Amniotic epithelial cell (primary cell): ENCODE data around the gene AKIRIN2.

Experiments
- DNase-seq: peaks from one replicate; pipeline ENCODE4 v3.0.0-alpha.2; 2010; ENCODE audit warnings: low read depth

Gene AKIRIN2

GRCh38 chr6:87701676-87702588, at the start of gene AKIRIN2:
Gene AKIRIN2, minus strand, starts transcription at chr6:87702233. Its CDS starts 549 bp downstream, at chr6:87701684.
- peak; percentile 99 for DNase-seq

GRCh38 chr6:87747646-87748045, 45.6 kb upstream of the AKIRIN2 start:
- no peak for DNase-seq

GRCh38 chr6:87745966-87746721, 44.1 kb upstream of the AKIRIN2 start:
- no peak for DNase-seq

- no peak for DNase-seq
These were observed 41.4 kb upstream of the AKIRIN2 start for GRCh38 chr6:87743454-87743853.

- DNase-seq, result no peak
These were observed 40.1 kb upstream of the AKIRIN2 start for GRCh38 chr6:87742106-87742505.

GRCh38 chr6:87741001-87741650, 39.1 kb upstream of the AKIRIN2 start:
- DNase-seq, result no peak

GRCh38 chr6:87738744-87739143, 36.7 kb upstream of the AKIRIN2 start:
- no peak for DNase-seq

- DNase-seq, result no peak
These were observed 36.0 kb upstream of the AKIRIN2 start for GRCh38 chr6:87738000-87738399.

GRCh38 chr6:87736809-87737540, 34.9 kb upstream of the AKIRIN2 start:
- no peak for DNase-seq

GRCh38 chr6:87731818-87732661, 30.0 kb upstream of the AKIRIN2 start:
- DNase-seq, result peak; percentile 94

GRCh38 chr6:87731080-87731479, 29.0 kb upstream of the AKIRIN2 start:
- DNase-seq, result no peak

- DNase-seq, result peak; percentile 46
These were observed 28.1 kb upstream of the AKIRIN2 start for GRCh38 chr6:87729965-87730719.

GRCh38 chr6:87728706-87729105, 26.7 kb upstream of the AKIRIN2 start:
- no peak for DNase-seq

GRCh38 chr6:87724983-87725811, 23.2 kb upstream of the AKIRIN2 start:
- DNase-seq, result no peak

- DNase-seq, result peak; percentile 87
These were observed 21.4 kb upstream of the AKIRIN2 start for GRCh38 chr6:87723170-87724078.

- DNase-seq, result no peak
These were observed 20.6 kb upstream of the AKIRIN2 start for GRCh38 chr6:87722540-87723169.

GRCh38 chr6:87721311-87721710, 19.3 kb upstream of the AKIRIN2 start:
- no peak for DNase-seq
